Keratinocyte (primary cell): ENCODE data around the gene NID2. TPM values are rescaled to one million over a fixed set of nuclear protein-coding genes. Genes with fewer than 3 reads are reported as not detected.

Experiments
- DNase-seq: peaks from one replicate; pipeline ENCODE4 v3.0.0-alpha.2; 2011; ENCODE audit warnings: low read depth, missing footprints, low spot score
- FAIRE-seq: peaks from 2 replicates; lab custom pipeline; 2011; peaks lifted over from hg19 to GRCh38; lab: Jason Lieb, UNC
- H2AFZ ChIP-seq: 2 replicates; pipeline ENCODE4 v1.6.0; 2012; ENCODE audit warnings: low read length, control low read depth, inconsistent platforms; ENCODE audit not compliant: control insufficient read depth
- H3K27ac ChIP-seq: 2 replicates; pipeline ENCODE4 v1.5.1; 2011; ENCODE audit warnings: low read length; ENCODE audit not compliant: control insufficient read depth, insufficient read depth
- H3K27me3 ChIP-seq: 3 replicates; pipeline ENCODE4 v1.6.0; 2011; ENCODE audit warnings: low read length; ENCODE audit not compliant: control insufficient read depth, insufficient read depth; ENCODE audit errors: extremely low read depth
- H3K36me3 ChIP-seq, 2 experiments: 2 replicates in 1 of 2; 3 replicates in 1 of 2; pipeline ENCODE4 v1.5.1; 2011; ENCODE audit warnings: low read length in 2 of 2, mild to moderate bottlenecking in 1 of 2; ENCODE audit not compliant: control insufficient read depth in 2 of 2, insufficient read depth in 2 of 2; ENCODE audit errors: extremely low read depth in 1 of 2
- H3K4me1 ChIP-seq: 3 replicates; pipeline ENCODE4 v1.5.1; 2011; ENCODE audit warnings: low read length; ENCODE audit not compliant: control insufficient read depth, insufficient read depth; ENCODE audit errors: extremely low read depth
- H3K4me2 ChIP-seq: 3 replicates; pipeline ENCODE4 v1.6.0; 2011; ENCODE audit warnings: low read depth, low read length; ENCODE audit not compliant: control insufficient read depth, insufficient read depth; ENCODE audit errors: extremely low read depth
- H3K4me3 ChIP-seq, 3 experiments: fragments of 200-600 bp in 1 of 3; sonication (generic) in 1 of 3; 2 replicates in 2 of 3; 3 replicates in 1 of 3; pipeline ENCODE4 v1.5.1; 2011 to 2016; ENCODE audit warnings: low read length in 3 of 3, mild to moderate bottlenecking in 3 of 3, control low read depth in 2 of 3, inconsistent platforms in 1 of 3, low read depth in 1 of 3, mixed read lengths in 1 of 3, mixed run types in 1 of 3, moderate library complexity in 1 of 3; ENCODE audit not compliant: control insufficient read depth in 2 of 3, insufficient read depth in 2 of 3; ENCODE audit errors: extremely low read depth in 1 of 3
- H3K79me2 ChIP-seq: 2 replicates; pipeline ENCODE4 v1.6.0; 2012; ENCODE audit warnings: low read length; ENCODE audit not compliant: control insufficient read depth, insufficient read depth
- H3K9ac ChIP-seq: 3 replicates; pipeline ENCODE4 v1.6.0; 2011; ENCODE audit warnings: low read length; ENCODE audit not compliant: control insufficient read depth, insufficient read depth; ENCODE audit errors: extremely low read depth
- H3K9me1 ChIP-seq: 3 replicates; pipeline ENCODE4 v1.6.0; 2011; ENCODE audit warnings: low read length; ENCODE audit not compliant: control insufficient read depth, insufficient read depth; ENCODE audit errors: extremely low read depth
- H3K9me3 ChIP-seq: 2 replicates; pipeline ENCODE4 v1.5.1; 2012; ENCODE audit warnings: low read depth, low read length; ENCODE audit not compliant: control insufficient read depth
- H4K20me1 ChIP-seq: 3 replicates; pipeline ENCODE4 v1.6.0; 2011; ENCODE audit warnings: low read length; ENCODE audit not compliant: control insufficient read depth, insufficient read depth; ENCODE audit errors: extremely low read depth
- CTCF ChIP-seq, 3 experiments: IDR thresholded peaks in 1 of 3; conservative IDR thresholded peaks in 1 of 3; optimal IDR thresholded peaks in 1 of 3; 2 replicates in 2 of 3; 3 replicates in 1 of 3; pipeline versions ENCODE3 to v1.5.1; 2011; ENCODE audit warnings: low read length in 3 of 3, mild to moderate bottlenecking in 3 of 3, moderate library complexity in 2 of 3, control low read depth in 1 of 3, inconsistent platforms in 1 of 3; ENCODE audit not compliant: insufficient read depth in 2 of 3; ENCODE audit errors: extremely low read depth in 1 of 3
- EZH2 ChIP-seq: IDR thresholded peaks from one replicate; pipeline ENCODE4 v1.6.1; 2012; ENCODE audit warnings: inconsistent platforms, mild to moderate bottlenecking, low read length, moderate library complexity
- dilution Hi-C: fragments of 300-500 bp; cut with MboI; formaldehyde crosslinking; loops from one replicate; pipeline ENCODE4 v1.7.0; 2020; ENCODE audit warnings: low sequenced_read_pairs; ENCODE audit not compliant: extremely low pct_ligation_motif_present
- polyA plus RNA-seq, 5 experiments: library from polyadenylated mRNA; depleted of rRNA in 3 of 5; stranded (reverse) in 3 of 5; stranded (forward) in 1 of 5; unstranded in 1 of 5; fragments of >200 nt; gene quantifications; 1 replicate in 1 of 5; 2 replicates in 3 of 5; 3 replicates in 1 of 5; pipeline versions ENCODE4 v1.2.1 to v1.2.3, GENCODE V29; 2011 to 2012; ENCODE audit warnings: missing spikeins in 2 of 5, low read depth in 1 of 5, low replicate concordance in 1 of 5

Gene NID2
- polyA plus RNA-seq, 1 donor (not counting 4 experiments of a cell fraction or from before 2014, with no cell fraction given), result 1.7 TPM

- no peaks in the 10 kb centered on the region for H3K36me3 ChIP-seq
- no peak overlapping the region for H3K27ac ChIP-seq
- H3K9me3 ChIP-seq, result no peaks in the 10 kb centered on the region
- H3K27me3 ChIP-seq, result no peaks in the 10 kb centered on the region
- no peaks in the 10 kb centered on the region for H4K20me1 ChIP-seq
- no peak overlapping the region for H3K4me3 ChIP-seq
- TF ChIP-seq EZH2 (no peak), CTCF (optimal IDR thresholded peaks at IDR 0.05 in 1 of 3, IDR thresholded peaks at IDR 0.05 in 1 of 3, conservative IDR thresholded peaks at IDR 0.05 in 1 of 3; ENCODE audit: extremely low read depth in 1 of 3, insufficient read depth in 2 of 3, low read length in 3 of 3) (no peak)
- no peaks in the 10 kb centered on the region for H3K4me1 ChIP-seq
- H3K79me2 ChIP-seq, result no peaks in the 10 kb centered on the region
- no peak for DNase-seq
- no peak overlapping the region for H3K9ac ChIP-seq
- FAIRE-seq, result no peak
- no peak overlapping the region for H3K4me2 ChIP-seq
- dilution Hi-C loops, result no loop called here
- no peaks in the 10 kb centered on the region for H3K9me1 ChIP-seq
- no peak overlapping the region for H2AFZ ChIP-seq
These were observed 23.1 kb upstream of the NID2 start for GRCh38 chr14:52091928-52092327.

GRCh38 chr14:52090936-52091335, 22.1 kb upstream of the NID2 start:
- H3K36me3 ChIP-seq, result no peaks in the 10 kb centered on the region
- dilution Hi-C loops, result no loop called here
- H2AFZ ChIP-seq, result no peak overlapping the region
- H3K4me2 ChIP-seq, result no peak overlapping the region
- H3K79me2 ChIP-seq, result no peaks in the 10 kb centered on the region
- H3K4me3 ChIP-seq, result no peak overlapping the region
- H4K20me1 ChIP-seq, result no peaks in the 10 kb centered on the region
- no peaks in the 10 kb centered on the region for H3K9me1 ChIP-seq
- TF ChIP-seq EZH2, result no peak
- TF ChIP-seq CTCF (optimal IDR thresholded peaks at IDR 0.05 in 1 of 3, IDR thresholded peaks at IDR 0.05 in 1 of 3, conservative IDR thresholded peaks at IDR 0.05 in 1 of 3; ENCODE audit: extremely low read depth in 1 of 3, insufficient read depth in 2 of 3, low read length in 3 of 3), result no peak
- H3K27ac ChIP-seq, result no peak overlapping the region
- H3K9ac ChIP-seq, result no peak overlapping the region
- FAIRE-seq, result no peak
- H3K27me3 ChIP-seq, result no peaks in the 10 kb centered on the region
- no peaks in the 10 kb centered on the region for H3K9me3 ChIP-seq
- no peaks in the 10 kb centered on the region for H3K4me1 ChIP-seq
- DNase-seq, result no peak
